ENCODE measurements around the gene NPAS2. TPM values are rescaled to one million over a fixed set of nuclear protein-coding genes. Genes with fewer than 3 reads are reported as not detected.

Gene NPAS2
- total RNA-seq, 4 donors from 2014 or later = 11.8 to 46.5 (median 21.7) TPM

GRCh38 chr2:101001691-101002561 lies 182.0 kb downstream of the NPAS2 start, which contains the start of gene RPL31:
Gene RPL31 (plus strand): TSS chr2:101002289. CDS start chr2:101002702, 413 bp downstream.
- Histone ChIP-seq H3K27me3 (no peaks in the 10 kb centered on the region), H3K4me1 (peaks cover 6 to 46% (median 9%) of the 10 kb centered on the region in 3 donors), H3K9me3 (no peaks in the 10 kb centered on the region), H3K4me3 (peak within 1 kb of the TSS; percentile 88 to 91), H3K27ac (peak within 1 kb of the TSS; percentile 73 to 91 (median 88)), H3K36me3 (peaks cover 2 to 37% of the 10 kb centered on the region in 2 donors)
- ATAC-seq = peak; percentile 97
- no peak for TF ChIP-seq EP300 (IDR thresholded peaks at IDR 0.05)
- no peak for TF ChIP-seq CTCF (IDR thresholded peaks at IDR 0.05)
- TF ChIP-seq POLR2A (IDR thresholded peaks at IDR 0.05) = peak; percentile 70 to 73
- peak; percentile 95 for TF ChIP-seq POLR2AphosphoS5 (IDR thresholded peaks at IDR 0.05)
- WGBS, 2 donors (ENCODE audit: low coverage in 1 of 2) = 0 to 6% methylated on average over 7 to 17 of the region's 59 CpGs

- Histone ChIP-seq H3K27ac (peak overlapping the region; percentile 73 to 91 (median 88)), H3K36me3 (peaks cover 2 to 45% of the 10 kb centered on the region in 2 donors), H3K9me3 (no peaks in the 10 kb centered on the region), H3K27me3 (no peaks in the 10 kb centered on the region), H3K4me1 (peaks cover 6 to 46% (median 9%) of the 10 kb centered on the region in 3 donors), H3K4me3 (peak overlapping the region; percentile 88 to 91)
- WGBS, 2 donors (ENCODE audit: low coverage in 1 of 2) = 0 to 6% methylated on average over 9 to 20 of the region's 26 CpGs
- no peak for ATAC-seq
- TF ChIP-seq POLR2A (IDR thresholded peaks at IDR 0.05) (no peak), CTCF (IDR thresholded peaks at IDR 0.05) (no peak), EP300 (IDR thresholded peaks at IDR 0.05) (no peak), POLR2AphosphoS5 (IDR thresholded peaks at IDR 0.05) (no peak)
Observed at GRCh38 chr2:101002562-101003277, 182.8 kb downstream of the NPAS2 start.

GRCh38 chr2:101003278-101003775 lies 183.4 kb downstream of the NPAS2 start:
- Histone ChIP-seq H3K27me3 (no peaks in the 10 kb centered on the region), H3K4me3 (peak overlapping the region; percentile 88 to 91), H3K36me3 (peaks cover 2 to 51% of the 10 kb centered on the region in 2 donors), H3K27ac (peak overlapping the region; percentile 73 to 91 (median 88)), H3K9me3 (no peaks in the 10 kb centered on the region), H3K4me1 (peaks cover 6 to 43% (median 9%) of the 10 kb centered on the region in 3 donors)
- ATAC-seq = no peak
- TF ChIP-seq POLR2AphosphoS5 (IDR thresholded peaks at IDR 0.05) (no peak), CTCF (IDR thresholded peaks at IDR 0.05) (no peak), POLR2A (IDR thresholded peaks at IDR 0.05) (no peak), EP300 (IDR thresholded peaks at IDR 0.05) (no peak)
- 19 to 30% methylated on average over 12 of the region's 12 CpGs for WGBS, 2 donors (ENCODE audit: low coverage in 1 of 2)

- H3K27ac ChIP-seq = peak overlapping the region in 1 of 4 donors; percentile 22
- no peaks in the 10 kb centered on the region for H3K9me3 ChIP-seq
- no peak for ATAC-seq
- H3K4me1 ChIP-seq = peaks cover 6 to 37% (median 9%) of the 10 kb centered on the region in 3 donors
- WGBS, 2 donors (ENCODE audit: low coverage in 1 of 2) = 85 to 95% methylated on average over 6 to 9 of the region's 12 CpGs
- no peak overlapping the region for H3K4me3 ChIP-seq
- H3K27me3 ChIP-seq = no peaks in the 10 kb centered on the region
- peaks cover 2 to 65% of the 10 kb centered on the region in 2 donors for H3K36me3 ChIP-seq
- TF ChIP-seq POLR2AphosphoS5 (IDR thresholded peaks at IDR 0.05) (no peak), CTCF (IDR thresholded peaks at IDR 0.05) (no peak), POLR2A (IDR thresholded peaks at IDR 0.05) (no peak), EP300 (IDR thresholded peaks at IDR 0.05) (no peak)
Observed at GRCh38 chr2:101004620-101005325, 184.8 kb downstream of the NPAS2 start.

Data from gastroesophageal sphincter (tissue), 4 donors.